Left kidney (tissue), 8 donors: ENCODE measurements around the gene METTL25. TPM values are rescaled to one million over a fixed set of nuclear protein-coding genes. Genes with fewer than 3 reads are reported as not detected.
A peak's percentile ranks its signal among the peaks of the same experiment; 100 is the strongest.
"Not testable (repeated sequence)": the region's sequence is repeated elsewhere in the genome, so short reads cannot be mapped to it uniquely, and the experiment has no call there.

Experiments used
- DNase-seq: peaks from one replicate; pipeline ENCODE4 v3.0.0-alpha.2; 2013
- long read RNA-seq, 8 donors: transcript quantifications; one replicate each; lab custom pipeline, GENCODE V29; 2026
- polyA plus RNA-seq: library from polyadenylated mRNA; unstranded; fragments of 120-200 nt; gene quantifications from one replicate; pipeline ENCODE4 v1.2.1, GENCODE V29; 2013; ENCODE audit not compliant: insufficient read length

METTL25 gene
- 20.3 TPM for polyA plus RNA-seq
- long read RNA-seq, donor 1, transcript METTL25-204 (4 exons, 743 nt), result major isoform, 5 of 17 reads
- long read RNA-seq, donor 1, partial matches to known transcripts, result 8 of 17 reads
- long read RNA-seq, donor 1, other reads (novel, unspliced or antisense), result 0 of 17 reads
- long read RNA-seq, donor 2, partial matches to known transcripts, result 0 of 2 reads
- long read RNA-seq, donor 2, other reads (novel, unspliced or antisense), result 0 of 2 reads
- long read RNA-seq, donor 3, partial matches to known transcripts, result 5 of 8 reads
- long read RNA-seq, donor 3, other reads (novel, unspliced or antisense), result 0 of 8 reads
- long read RNA-seq, donor 4, partial matches to known transcripts, result 0 of 2 reads
- long read RNA-seq, donor 4, other reads (novel, unspliced or antisense), result 0 of 2 reads
- long read RNA-seq, donor 5, transcript METTL25-201 (12 exons, 2,093 nt), result major isoform, 8 of 25 reads
- long read RNA-seq, donor 5, partial matches to known transcripts, result 12 of 25 reads
- long read RNA-seq, donor 5, other reads (novel, unspliced or antisense), result 0 of 25 reads
- long read RNA-seq, donor 6, partial matches to known transcripts, result 0 of 4 reads
- long read RNA-seq, donor 6, other reads (novel, unspliced or antisense), result 0 of 4 reads
- long read RNA-seq, donor 7, partial matches to known transcripts, result 0 of 6 reads
- long read RNA-seq, donor 7, other reads (novel, unspliced or antisense), result 0 of 6 reads
- long read RNA-seq, donor 8, partial matches to known transcripts, result 6 of 7 reads
- long read RNA-seq, donor 8, other reads (novel, unspliced or antisense), result 0 of 7 reads

DNA sequence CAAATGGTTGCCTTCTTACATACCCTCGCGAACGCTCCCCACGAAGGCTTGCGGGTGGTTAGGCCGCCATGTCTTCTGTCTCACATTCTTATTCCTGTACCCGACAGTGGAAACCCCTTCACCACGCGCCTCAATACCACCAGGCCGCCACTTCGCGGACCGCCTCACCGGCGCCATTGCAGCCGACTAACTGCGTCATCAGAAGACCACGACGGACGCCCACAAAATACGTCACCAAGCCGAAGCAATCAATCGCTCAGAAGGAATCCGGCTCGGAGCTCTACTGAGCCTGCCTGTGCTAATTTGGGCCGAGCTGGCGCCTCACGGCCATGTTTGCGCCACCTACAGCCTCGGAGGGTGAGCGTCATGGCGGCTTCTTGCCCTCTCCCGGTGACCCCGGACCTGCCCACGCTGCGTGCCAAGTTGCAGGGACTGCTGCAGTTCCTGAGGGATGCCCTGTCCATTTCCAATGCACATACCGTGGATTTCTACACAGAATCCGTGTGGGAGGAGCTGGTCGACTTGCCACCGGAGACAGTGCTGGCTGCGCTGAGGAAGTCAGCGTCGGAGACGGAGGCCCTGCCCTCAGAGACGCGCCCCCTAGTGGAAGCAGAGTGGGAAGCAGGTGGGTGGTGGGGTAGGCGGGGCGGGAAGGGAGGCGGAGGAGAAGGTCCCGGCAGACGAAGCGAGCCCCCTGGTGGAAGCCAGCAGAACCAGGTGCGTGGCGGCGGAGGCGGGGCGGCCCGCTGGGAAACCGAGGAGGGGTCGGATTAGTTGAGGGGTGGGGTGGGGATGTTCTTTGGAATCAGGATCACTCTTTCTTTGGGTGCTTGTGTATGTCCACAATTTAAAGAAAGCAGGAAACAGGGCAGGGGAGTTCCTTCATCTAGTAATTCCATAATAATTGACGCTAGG lies at the start of gene METTL25, which contains the start of gene CCDC59:
METTL25 (plus strand) TSS at position 330 of the 915 bp plus-strand sequence; CDS start at position 367, 37 bp downstream.
CCDC59 (minus strand) TSS at position 188 of the 915 bp plus-strand sequence; CDS start at position 177, 11 bp downstream.
- peak; percentile 97 for DNase-seq

GRCh38 chr12:82314406-82314892 lies 43.9 kb upstream of the METTL25 start:
- no peak for DNase-seq

- DNase-seq, result no peak
Observed at GRCh38 chr12:82319276-82319675, 39.1 kb upstream of the METTL25 start.

DNA sequence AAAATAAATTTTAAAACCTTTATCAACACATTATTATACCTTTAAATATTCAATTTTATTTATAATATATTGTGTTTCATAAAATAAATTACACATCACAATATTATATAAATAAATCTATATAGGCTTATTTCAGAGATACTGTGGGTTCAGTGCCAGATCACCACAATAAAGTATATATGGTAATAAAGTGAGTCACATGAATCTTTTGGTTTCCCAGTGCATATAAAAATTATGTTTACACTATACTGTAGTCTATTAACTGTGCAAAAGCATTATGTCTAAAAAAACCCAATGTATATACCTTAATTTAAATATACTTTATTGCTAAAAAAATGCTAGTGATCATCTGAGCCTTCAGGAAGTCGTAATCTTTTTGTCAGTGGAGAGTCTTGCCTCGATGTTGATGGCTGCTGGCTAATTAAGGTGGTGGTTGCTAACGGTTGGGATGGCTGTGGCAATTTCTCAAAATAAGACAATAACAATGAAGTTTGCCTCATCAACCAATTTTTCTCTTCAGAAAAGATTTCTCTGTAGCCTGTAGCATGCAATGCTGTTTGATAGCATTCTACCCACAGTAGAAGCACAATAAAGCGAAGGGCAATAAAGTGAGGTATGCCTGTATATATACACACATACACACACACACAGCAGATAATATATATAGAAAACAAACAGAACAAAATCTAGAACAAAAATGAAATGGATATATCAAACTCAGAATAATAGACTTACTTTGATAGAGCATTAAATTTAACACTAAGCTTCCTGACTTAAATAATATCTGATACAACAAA lies 32.6 kb upstream of the METTL25 start:
- no peak for DNase-seq

- DNase-seq, result peak; percentile 18
Observed at GRCh38 chr12:82326905-82327503, 31.3 kb upstream of the METTL25 start.

GRCh38 chr12:82327861-82328260 lies 30.5 kb upstream of the METTL25 start:
- no peak for DNase-seq

DNA sequence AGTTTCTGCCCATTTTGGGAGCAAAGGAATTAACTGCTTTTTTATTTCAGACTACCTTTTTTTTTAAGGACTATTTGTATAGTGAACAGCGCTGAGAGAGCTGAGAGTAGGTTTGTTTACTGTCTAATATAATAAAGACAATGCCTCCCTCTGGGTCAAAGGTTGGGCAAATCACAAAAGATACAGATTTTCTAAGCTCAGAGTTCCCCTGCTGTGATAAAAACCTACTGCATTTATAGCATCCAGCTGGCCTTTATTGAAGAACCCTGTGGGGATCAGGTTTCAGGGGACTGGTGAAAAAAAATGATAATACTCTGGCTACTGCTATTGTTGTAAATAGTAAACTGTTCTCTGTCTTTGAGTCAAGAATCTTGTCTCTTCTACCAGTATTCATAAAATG lies 28.8 kb upstream of the METTL25 start:
- no peak for DNase-seq

DNA sequence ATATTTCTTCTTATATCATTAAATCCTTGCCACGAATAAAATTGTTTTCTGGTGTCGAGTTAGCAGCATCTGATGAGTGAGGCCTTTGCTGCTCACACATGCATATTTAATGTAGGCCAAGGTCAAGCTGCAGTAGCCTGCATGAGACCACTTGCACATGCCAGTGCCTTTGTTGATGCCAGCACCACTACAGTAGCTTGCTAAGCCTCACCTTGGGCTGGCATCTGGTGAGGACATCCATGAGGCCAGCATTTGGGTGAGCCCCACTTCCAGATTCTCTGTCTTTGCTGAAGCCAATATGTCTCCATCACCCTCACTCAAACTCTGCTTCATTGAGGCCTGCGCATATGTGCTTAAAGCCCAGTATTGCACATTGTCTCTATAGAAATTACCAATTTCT lies 8.2 kb upstream of the METTL25 start:
- DNase-seq, result no peak

DNA sequence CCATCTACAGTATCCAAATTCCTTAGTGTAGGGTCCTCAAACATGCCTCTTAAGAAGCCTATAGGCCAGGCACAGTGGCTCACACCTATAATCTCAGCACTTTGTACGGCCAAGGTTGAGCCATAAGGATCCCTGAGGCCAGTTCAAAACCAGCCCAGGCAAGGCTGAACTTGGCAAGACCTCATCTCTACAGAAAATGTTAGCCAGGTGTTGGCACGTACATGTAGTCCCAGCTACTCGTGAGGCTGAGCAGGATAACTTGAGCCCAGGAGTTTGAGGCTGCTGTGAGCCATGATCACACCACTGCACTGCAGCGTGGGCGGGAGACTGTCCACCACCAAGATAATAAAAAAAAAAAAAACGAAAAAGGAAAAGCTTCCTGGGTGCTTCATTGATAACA lies 6.9 kb upstream of the METTL25 start:
- DNase-seq, result no peak

- DNase-seq, result no peak
Observed at GRCh38 chr12:82357340-82357739, 989 bp upstream of the METTL25 start.

GRCh38 chr12:82357845-82358199 lies 507 bp upstream of the METTL25 start:
- DNase-seq, result no peak

GRCh38 chr12:82359115-82359478 lies 768 bp downstream of the METTL25 start:
- no peak for DNase-seq

DNA sequence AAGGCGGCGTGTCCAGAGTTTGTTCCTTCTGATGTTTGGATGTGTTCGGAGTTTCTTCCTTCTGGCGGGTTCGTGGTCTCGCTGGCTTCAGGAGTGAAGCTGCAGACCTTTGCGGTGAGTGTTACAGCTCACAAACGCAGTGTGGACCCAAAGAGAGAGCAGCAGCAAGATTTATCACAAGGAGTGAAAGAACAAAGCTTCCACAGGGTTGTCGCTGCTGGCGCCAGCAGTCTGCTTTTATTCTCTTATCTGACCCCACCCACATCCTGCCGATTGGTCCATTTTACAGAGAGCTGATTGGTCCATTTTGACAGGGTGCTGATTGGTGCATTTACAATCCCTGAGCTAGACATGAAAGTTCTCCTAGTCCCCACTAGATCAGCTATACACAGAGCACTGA lies 2.5 kb downstream of the METTL25 start:
- DNase-seq, result not testable (repeated sequence)

GRCh38 chr12:82361461-82361915 lies 3.2 kb downstream of the METTL25 start:
- no peak for DNase-seq

DNA sequence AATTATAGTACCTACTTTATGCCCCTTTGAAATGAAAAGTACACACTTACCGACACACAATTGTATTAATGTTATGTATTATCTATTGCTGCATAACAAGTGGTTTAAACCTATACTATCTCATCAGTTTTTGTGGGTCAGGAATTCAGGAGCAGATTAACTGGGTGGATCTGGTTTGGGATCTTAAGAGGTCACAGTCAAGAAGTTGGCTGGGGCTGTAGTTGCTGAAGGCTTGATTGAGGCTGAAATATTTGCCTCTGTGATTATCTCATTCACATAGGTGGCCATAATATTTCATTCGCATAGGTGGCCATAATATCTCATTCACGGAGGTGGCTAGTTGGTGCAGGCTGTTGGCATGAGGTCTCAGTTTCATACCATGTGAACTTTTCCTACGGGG lies 5.7 kb downstream of the METTL25 start:
- DNase-seq, result no peak

DNA sequence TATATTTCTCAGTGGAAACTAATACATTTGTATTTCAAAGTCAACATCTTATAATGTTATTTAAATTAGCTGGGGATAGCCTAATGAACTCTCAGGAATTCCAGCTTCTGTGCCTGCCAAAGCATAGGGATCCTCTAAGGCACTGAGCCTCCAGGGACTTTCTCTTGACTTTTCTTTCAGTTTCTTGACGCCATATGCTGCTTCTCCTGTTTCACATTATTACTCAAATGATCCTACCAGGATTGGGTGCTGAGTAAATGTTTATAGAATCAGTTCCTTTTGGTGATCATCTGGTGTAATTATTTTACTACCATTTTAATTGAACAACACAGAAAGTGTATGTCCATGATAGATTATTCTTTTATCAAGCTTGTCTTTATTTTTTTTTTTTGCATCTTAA lies 7.9 kb downstream of the METTL25 start:
- DNase-seq, result no peak

- no peak for DNase-seq
Observed at GRCh38 chr12:82375201-82375600, 16.9 kb downstream of the METTL25 start.

- no peak for DNase-seq
Observed at GRCh38 chr12:82378997-82379396, 20.7 kb downstream of the METTL25 start.

- DNase-seq, result peak; percentile 10
Observed at GRCh38 chr12:82383930-82384552, 25.7 kb downstream of the METTL25 start.

DNA sequence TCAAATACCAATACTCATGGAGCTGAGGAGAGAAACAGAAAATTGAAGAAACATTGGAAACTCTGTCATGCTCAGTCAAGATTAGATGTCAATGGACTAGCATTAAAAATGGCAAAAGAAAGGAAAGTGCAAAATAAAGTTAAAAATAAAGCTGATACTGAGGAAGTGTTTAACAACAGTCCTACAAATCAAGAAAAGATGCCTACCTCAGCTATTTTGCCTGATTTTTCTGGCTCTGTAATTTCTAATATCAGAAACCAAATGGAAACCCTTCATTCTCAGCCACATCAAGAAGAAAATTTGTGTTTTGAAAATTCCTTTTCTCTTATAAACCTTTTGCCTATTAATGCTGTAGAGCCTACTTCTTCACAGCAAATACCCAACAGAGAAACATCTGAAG lies 40.5 kb downstream of the METTL25 start:
- DNase-seq, result no peak
